HG02840 (cell line): Measurements from ENCODE around the gene OR2AE1.
"Not testable (repeated sequence)": the region's sequence is repeated elsewhere in the genome, so short reads cannot be mapped to it uniquely, and the experiment has no call there.

ENCODE experiments used
- ATAC-seq: cut with Tn5 transposase; IDR thresholded peaks from one replicate; pipeline ENCODE4 v1.9.1; 2021; ENCODE audit warnings: mild to moderate bottlenecking, moderate library complexity, moderate number of reproducible peaks; ENCODE audit not compliant: unreplicated experiment, low FRiP score

Gene OR2AE1, protein sequence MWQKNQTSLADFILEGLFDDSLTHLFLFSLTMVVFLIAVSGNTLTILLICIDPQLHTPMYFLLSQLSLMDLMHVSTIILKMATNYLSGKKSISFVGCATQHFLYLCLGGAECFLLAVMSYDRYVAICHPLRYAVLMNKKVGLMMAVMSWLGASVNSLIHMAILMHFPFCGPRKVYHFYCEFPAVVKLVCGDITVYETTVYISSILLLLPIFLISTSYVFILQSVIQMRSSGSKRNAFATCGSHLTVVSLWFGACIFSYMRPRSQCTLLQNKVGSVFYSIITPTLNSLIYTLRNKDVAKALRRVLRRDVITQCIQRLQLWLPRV

GRCh38 chr7:99876933-99877332 is at the start of gene OR2AE1:
OR2AE1 (minus strand) TSS chr7:99877033; CDS start chr7:99877033, 0 bp downstream.
- ATAC-seq, result no peak

DNA sequence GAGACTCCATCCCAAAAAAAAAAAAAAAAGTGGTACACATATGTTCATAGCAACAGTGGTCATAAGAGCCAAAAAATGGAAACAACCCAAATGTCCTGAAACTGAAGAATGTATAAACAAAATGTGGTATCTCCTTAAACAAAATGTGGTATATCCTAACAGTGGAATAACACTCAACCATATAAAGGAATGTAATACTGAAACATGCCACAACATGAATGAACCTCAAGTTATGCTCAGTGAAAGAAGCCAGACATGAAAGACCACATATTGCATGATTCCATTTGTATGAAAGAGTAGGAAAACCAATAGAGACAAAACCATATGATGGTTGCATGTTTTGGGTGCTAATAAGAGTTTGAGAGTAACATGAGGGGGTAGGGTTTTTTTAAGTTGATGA is 49.5 kb upstream of the OR2AE1 start:
- ATAC-seq, result no peak

- ATAC-seq, result no peak
Measured at GRCh38 chr7:99923200-99923599, 46.4 kb upstream of the OR2AE1 start.

- no peak for ATAC-seq
Measured at GRCh38 chr7:99920149-99920548, 43.3 kb upstream of the OR2AE1 start.

DNA sequence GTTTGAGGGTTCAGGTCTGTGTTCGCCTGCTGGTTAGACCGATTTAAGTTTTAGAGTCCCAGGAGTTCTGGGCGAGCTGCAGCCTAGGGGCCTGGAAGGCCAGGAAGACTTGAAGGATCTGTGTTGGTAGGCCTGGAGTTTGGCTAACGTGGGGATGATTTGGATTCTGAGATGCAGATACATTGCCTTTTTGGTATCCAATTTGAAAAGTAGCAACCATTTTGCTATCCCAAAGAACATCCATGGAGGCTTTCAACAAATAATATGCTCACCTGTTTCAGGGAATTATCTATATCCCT is 42.9 kb upstream of the OR2AE1 start:
- ATAC-seq, result peak; percentile 11

GRCh38 chr7:99918959-99919813 is 42.4 kb upstream of the OR2AE1 start, which contains the start of gene TRIM4:
TRIM4 (minus strand) TSS chr7:99919530; CDS start chr7:99919401, 129 bp downstream.
- peak; percentile 96 for ATAC-seq

- no peak for ATAC-seq
Measured at GRCh38 chr7:99910976-99911375, 34.1 kb upstream of the OR2AE1 start.

GRCh38 chr7:99901581-99901980 is 24.7 kb upstream of the OR2AE1 start:
- ATAC-seq, result no peak

DNA sequence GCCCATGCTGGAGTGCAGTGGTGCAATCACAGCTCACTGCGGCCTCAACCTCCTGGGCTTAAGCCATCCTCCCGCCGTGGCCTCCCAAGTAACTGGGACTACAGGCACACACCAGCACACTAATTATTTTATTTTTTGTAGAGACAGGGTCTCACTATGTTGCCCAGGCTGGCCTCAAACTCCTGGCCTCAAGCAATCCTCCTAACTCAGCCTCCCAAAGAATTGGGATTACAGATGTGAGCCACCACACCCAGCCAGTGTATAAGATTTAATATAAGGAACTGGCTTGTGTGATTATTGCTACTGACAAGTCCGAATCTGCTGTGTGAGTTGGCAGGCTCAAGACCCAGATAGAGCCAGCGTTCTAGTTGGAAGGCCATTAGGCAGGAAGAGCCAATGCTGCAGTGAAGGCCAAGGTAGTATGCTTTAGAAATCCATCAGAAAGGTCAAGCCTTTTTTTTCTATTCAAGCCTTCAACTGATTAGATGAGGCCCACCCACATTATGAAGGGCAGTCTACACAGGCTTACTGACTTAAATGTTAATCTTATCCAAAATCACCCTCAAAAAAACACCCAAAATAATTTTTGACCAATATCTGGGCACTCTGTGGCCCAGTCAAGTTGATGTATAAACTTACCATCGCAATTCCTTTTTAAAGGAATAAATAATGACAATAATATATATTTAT is 23.1 kb upstream of the OR2AE1 start:
- ATAC-seq, result no peak

- ATAC-seq, result no peak
Measured at GRCh38 chr7:99898836-99899235, 22.0 kb upstream of the OR2AE1 start.

DNA sequence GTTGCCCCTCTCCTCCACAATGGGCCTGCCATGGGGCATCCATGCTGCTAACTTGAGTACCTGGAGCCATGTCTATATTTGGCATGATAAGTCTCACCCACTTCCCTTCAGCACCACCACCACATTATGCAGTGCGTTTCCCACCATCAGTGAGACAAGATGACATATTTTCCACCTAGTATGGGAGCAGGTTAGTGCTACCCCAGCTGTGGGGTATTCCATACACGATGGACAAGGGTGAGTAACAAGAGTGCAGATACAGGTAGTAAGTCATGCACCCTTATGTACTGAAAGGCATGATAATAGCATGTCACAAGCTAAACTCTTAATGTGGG is 21.2 kb upstream of the OR2AE1 start:
- no peak for ATAC-seq

- ATAC-seq, result no peak
Measured at GRCh38 chr7:99897322-99898022, 20.6 kb upstream of the OR2AE1 start.

DNA sequence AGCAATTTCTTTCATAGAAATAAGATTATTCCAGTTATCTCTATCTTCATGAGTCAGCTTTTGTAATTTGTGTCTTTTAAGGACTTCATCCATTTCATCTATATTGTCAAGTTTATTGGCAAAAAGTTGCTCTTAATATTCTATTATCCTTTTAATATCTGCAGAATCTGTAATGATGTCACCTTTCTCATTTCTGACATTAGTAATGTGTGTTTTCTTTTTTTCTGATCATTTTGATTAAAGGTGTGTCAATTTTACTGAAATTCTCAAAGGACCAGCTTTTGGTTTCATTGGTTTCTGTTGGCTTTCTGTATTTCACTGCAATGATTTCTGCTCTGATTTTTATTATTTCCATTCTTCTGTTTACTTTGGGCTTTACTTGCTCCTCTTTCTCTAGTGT is 17.9 kb upstream of the OR2AE1 start:
- no peak for ATAC-seq

- no peak for ATAC-seq
Measured at GRCh38 chr7:99893280-99893679, 16.4 kb upstream of the OR2AE1 start.

- not testable (repeated sequence) for ATAC-seq
Measured at GRCh38 chr7:99890348-99890747, 13.5 kb upstream of the OR2AE1 start.

DNA sequence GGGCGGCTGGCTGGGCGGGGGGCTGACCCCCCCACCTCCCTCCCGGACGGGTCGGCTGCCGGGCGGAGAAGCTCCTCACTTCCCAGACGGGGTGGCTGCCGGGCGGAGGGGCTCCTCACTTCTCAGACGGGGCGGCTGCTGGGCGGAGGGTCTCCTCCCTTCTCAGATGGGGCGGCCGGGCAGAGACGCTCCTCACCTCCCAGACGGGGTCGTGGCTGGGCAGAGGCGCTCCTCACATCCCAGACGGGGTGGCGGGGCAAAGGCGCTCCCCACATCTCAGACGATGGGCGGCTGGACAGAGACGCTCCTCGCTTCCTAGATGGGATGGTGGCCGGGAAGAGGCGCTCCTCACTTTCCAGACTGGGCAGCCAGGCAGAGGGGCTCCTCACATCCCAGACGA is 11.5 kb upstream of the OR2AE1 start:
- not testable (repeated sequence) for ATAC-seq

DNA sequence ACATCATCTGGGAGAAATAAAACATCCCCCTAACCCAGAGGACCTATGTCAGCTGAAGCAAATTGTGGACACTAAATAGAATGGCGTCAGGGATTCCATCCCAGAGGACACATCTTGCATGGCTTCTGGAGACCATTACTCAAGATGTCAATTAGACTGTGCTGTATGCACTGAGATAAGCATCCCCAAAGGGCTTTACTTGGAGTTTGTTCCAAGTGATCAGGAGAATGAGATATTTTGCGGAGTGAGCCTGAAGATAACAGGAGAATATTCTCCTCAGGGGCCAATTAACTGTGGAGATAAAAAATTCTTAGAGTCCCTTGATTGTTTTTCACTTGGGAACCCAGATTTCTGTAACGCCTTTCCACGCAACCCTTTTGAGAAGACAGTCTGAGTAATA is 4.5 kb upstream of the OR2AE1 start:
- ATAC-seq, result no peak

GRCh38 chr7:99876491-99876890 is 342 bp downstream of the OR2AE1 start:
- no peak for ATAC-seq

GRCh38 chr7:99868246-99868645 is 8.6 kb downstream of the OR2AE1 start:
- ATAC-seq, result no peak

DNA sequence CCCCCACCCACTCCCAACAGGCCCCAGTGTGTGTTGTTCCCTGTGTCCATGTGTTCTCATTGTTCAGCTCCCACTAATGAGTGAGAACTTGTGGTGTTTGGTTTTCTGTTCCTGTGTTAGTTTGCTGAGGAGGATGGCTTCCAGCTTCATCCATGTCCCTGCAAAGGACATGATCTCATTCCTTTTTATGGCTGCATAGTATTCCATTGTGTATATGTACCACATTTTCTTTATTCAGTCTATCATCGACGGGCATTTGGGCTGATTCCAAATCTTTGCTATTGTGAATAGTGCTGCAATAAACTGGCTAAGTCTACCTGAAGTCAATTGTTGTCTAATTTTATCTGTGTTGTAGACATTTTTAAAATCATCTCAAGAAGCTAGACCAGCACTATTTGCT is 9.4 kb downstream of the OR2AE1 start:
- ATAC-seq, result not testable (repeated sequence)
